ENCODE results near the gene DSCAML1. TPM values are rescaled to one million over a fixed set of nuclear protein-coding genes. Genes with fewer than 3 reads are reported as not detected.

DSCAML1 gene
- total and polyA plus RNA-seq, 3 donors from 2014 or later, result 1.6 to 6.1 (median 3.0) TPM

- Histone ChIP-seq H3K27ac (no peak overlapping the region), H3K27me3 (no peaks in the 10 kb centered on the region), H3K4me3 (no peak overlapping the region), H3K36me3 (ENCODE audit: low read depth, missing control alignments) (no peaks in the 10 kb centered on the region), H3K9me3 (no peaks in the 10 kb centered on the region), H3K4me1 (no peaks in the 10 kb centered on the region)
- intact Hi-C loops (cut with DNase I; ENCODE audit: low total_unique reads), result no loop called here
- TF ChIP-seq CTCF (IDR thresholded peaks at IDR 0.05) (no peak), POLR2A (IDR thresholded peaks at IDR 0.05) (no peak)
- 90 to 91% methylated on average over 7 to 13 of the region's 13 CpGs for WGBS, 2 donors
- DNase-seq, result no peak
Observed at GRCh38 chr11:117439256-117439655, 357.8 kb downstream of the DSCAML1 start.

- no peak overlapping the region for H3K27ac ChIP-seq
- TF ChIP-seq POLR2A (IDR thresholded peaks at IDR 0.05) (no peak), CTCF (IDR thresholded peaks at IDR 0.05) (no peak)
- no peaks in the 10 kb centered on the region for H3K36me3 ChIP-seq (ENCODE audit: low read depth, missing control alignments)
- WGBS, 2 donors, result 82 to 90% methylated on average over 17 of the region's 17 CpGs
- no peaks in the 10 kb centered on the region for H3K27me3 ChIP-seq
- H3K4me1 ChIP-seq, result no peaks in the 10 kb centered on the region
- no peak for DNase-seq
- intact Hi-C loops (cut with DNase I; ENCODE audit: low total_unique reads), result no loop called here
- H3K4me3 ChIP-seq, result no peak overlapping the region
- no peaks in the 10 kb centered on the region for H3K9me3 ChIP-seq
Observed at GRCh38 chr11:117438371-117439000, 358.5 kb downstream of the DSCAML1 start.

DNA sequence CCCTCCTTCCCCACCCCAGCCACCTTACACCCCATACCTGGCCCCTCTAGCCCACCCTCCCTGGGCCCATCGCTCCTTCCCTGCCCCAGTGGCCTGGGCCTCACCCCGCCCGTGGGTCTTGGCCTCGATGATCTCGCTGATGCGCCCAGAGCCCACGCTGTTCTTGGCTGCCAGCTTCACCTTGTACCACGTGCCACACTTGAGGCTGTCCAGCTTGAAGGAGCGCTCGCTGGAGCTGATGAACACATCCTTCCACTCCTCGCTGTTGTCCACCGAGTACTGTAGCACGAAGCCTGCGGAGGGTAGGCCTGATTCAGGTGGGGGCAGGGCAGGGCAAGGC lies 359.3 kb downstream of the DSCAML1 start:
- 99% methylated on average over 14 of the region's 14 CpGs for WGBS, 2 donors
- intact Hi-C loops (cut with DNase I; ENCODE audit: low total_unique reads), result no loop called here

DNA sequence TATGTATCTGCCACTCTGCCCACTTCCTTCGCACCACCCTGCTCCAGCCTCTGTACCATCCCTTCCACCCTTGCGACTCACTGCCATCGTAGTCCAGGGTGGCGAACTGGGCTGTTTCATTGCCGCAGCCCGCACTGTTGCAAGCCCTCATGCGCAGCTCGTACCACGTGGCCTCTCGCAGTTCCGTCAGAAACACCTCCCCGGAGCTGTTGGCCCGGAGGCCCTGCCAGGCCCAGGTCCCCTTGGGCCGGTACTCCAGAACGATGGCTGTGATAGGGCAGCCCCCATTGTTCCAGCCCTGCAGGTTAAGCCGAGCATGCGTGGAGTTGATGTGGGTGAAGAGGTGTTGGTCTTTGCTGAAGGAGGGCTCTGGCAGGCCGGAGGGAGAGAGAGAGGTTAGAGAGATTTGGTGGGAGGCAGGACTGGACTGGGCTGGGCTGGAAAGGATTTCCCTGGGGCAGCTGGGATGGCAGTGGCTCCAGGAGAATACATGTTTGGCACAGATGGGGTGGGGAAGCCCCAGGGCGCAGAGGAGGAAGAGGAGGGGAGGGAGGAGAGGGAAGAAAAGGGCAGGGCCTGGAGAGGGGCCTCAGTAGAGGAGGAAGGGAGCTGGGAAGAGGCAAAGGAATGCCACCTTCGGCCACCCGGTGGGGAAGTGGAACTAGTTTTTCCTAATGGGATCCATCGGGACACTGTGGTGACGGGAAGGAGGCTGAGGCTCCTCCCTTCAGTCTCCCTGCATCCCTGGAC lies 359.8 kb downstream of the DSCAML1 start:
- intact Hi-C loops (cut with DNase I; ENCODE audit: low total_unique reads), result no loop called here
- WGBS, 2 donors, result 89% methylated on average over 23 of the region's 23 CpGs
- no peak for DNase-seq
- Histone ChIP-seq H3K9me3 (no peaks in the 10 kb centered on the region), H3K4me1 (no peaks in the 10 kb centered on the region), H3K4me3 (no peak overlapping the region), H3K36me3 (ENCODE audit: low read depth, missing control alignments) (no peaks in the 10 kb centered on the region), H3K27ac (no peak overlapping the region), H3K27me3 (no peaks in the 10 kb centered on the region)
- TF ChIP-seq POLR2A (IDR thresholded peaks at IDR 0.05), result no peak
- TF ChIP-seq CTCF (IDR thresholded peaks at IDR 0.05), result no peak

More for the DNA sequence above, 359.3 kb downstream of the DSCAML1 start:
- no peak for DNase-seq
- H3K27ac ChIP-seq, result no peak overlapping the region
- no peak overlapping the region for H3K4me3 ChIP-seq
- no peaks in the 10 kb centered on the region for H3K4me1 ChIP-seq
- no peaks in the 10 kb centered on the region for H3K36me3 ChIP-seq (ENCODE audit: low read depth, missing control alignments)
- no peaks in the 10 kb centered on the region for H3K27me3 ChIP-seq
- H3K9me3 ChIP-seq, result no peaks in the 10 kb centered on the region
- TF ChIP-seq CTCF (IDR thresholded peaks at IDR 0.05) (no peak), POLR2A (IDR thresholded peaks at IDR 0.05) (no peak)

- 81 to 93% methylated on average over 6 of the region's 6 CpGs for WGBS, 2 donors
- intact Hi-C loops (cut with DNase I; ENCODE audit: low total_unique reads), result no loop called here
- Histone ChIP-seq H3K4me1 (no peaks in the 10 kb centered on the region), H3K4me3 (no peak overlapping the region), H3K27me3 (no peaks in the 10 kb centered on the region), H3K36me3 (ENCODE audit: low read depth, missing control alignments) (no peaks in the 10 kb centered on the region), H3K9me3 (no peaks in the 10 kb centered on the region), H3K27ac (no peak overlapping the region)
- no peak for TF ChIP-seq CTCF (IDR thresholded peaks at IDR 0.05)
- no peak for TF ChIP-seq POLR2A (IDR thresholded peaks at IDR 0.05)
- DNase-seq, result no peak
Observed at GRCh38 chr11:117435326-117435725, 361.7 kb downstream of the DSCAML1 start.

All from testis (tissue), 3 donors.